ENCODE results near the gene SPINT2. TPM values are rescaled to one million over a fixed set of nuclear protein-coding genes. Genes with fewer than 3 reads are reported as not detected.

Gene SPINT2
- total and polyA plus RNA-seq, 2 of the 13 experiments (the other 11 are each of a cell fraction or from before 2014, with no cell fraction given) = 0.31 to 0.77 TPM

GRCh38 chr19:38304352-38304865, 40.0 kb downstream of the SPINT2 start (continued):
- TF ChIP-seq, protein P1, sequence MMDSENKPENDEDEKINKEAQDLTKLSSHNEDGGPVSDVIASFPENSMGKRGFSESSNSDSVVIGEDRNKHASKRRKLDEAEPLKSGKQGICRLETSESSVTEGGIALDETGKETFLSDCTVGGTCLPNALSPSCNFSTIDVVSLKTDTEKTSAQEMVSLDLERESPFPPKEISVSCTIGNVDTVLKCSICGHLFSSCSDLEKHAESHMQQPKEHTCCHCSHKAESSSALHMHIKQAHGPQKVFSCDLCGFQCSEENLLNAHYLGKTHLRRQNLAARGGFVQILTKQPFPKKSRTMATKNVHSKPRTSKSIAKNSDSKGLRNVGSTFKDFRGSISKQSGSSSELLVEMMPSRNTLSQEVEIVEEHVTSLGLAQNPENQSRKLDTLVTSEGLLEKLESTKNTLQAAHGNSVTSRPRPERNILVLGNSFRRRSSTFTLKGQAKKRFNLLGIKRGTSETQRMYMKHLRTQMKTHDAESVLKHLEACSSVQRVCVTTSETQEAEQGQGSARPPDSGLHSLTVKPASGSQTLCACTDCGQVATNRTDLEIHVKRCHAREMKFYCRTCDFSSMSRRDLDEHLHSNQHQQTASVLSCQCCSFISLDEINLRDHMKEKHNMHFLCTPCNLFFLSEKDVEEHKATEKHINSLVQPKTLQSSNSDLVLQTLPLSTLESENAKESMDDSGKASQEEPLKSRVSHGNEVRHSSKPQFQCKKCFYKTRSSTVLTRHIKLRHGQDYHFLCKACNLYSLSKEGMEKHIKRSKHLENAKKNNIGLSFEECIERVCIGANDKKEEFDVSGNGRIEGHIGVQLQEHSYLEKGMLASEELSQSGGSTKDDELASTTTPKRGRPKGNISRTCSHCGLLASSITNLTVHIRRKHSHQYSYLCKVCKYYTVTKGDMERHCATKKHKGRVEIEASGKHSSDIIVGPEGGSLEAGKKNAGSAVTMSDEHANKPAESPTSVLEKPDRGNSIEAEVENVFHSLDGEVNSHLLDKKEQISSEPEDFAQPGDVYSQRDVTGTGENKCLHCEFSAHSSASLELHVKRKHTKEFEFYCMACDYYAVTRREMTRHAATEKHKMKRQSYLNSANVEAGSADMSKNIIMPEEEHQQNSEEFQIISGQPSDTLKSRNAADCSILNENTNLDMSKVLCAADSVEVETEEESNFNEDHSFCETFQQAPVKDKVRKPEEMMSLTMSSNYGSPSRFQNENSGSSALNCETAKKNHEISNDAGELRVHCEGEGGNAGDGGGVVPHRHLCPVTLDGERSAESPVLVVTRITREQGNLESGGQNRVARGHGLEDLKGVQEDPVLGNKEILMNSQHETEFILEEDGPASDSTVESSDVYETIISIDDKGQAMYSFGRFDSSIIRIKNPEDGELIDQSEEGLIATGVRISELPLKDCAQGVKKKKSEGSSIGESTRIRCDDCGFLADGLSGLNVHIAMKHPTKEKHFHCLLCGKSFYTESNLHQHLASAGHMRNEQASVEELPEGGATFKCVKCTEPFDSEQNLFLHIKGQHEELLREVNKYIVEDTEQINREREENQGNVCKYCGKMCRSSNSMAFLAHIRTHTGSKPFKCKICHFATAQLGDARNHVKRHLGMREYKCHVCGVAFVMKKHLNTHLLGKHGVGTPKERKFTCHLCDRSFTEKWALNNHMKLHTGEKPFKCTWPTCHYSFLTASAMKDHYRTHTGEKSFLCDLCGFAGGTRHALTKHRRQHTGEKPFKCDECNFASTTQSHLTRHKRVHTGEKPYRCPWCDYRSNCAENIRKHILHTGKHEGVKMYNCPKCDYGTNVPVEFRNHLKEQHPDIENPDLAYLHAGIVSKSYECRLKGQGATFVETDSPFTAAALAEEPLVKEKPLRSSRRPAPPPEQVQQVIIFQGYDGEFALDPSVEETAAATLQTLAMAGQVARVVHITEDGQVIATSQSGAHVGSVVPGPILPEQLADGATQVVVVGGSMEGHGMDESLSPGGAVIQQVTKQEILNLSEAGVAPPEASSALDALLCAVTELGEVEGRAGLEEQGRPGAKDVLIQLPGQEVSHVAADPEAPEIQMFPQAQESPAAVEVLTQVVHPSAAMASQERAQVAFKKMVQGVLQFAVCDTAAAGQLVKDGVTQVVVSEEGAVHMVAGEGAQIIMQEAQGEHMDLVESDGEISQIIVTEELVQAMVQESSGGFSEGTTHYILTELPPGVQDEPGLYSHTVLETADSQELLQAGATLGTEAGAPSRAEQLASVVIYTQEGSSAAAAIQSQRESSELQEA (CRISPR knock-in tag; IDR thresholded peaks at IDR 0.05; ENCODE audit: not compliant biosample characterization) = no peak
- TF ChIP-seq, protein P2, sequence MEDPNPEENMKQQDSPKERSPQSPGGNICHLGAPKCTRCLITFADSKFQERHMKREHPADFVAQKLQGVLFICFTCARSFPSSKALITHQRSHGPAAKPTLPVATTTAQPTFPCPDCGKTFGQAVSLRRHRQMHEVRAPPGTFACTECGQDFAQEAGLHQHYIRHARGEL (CRISPR knock-in tag; IDR thresholded peaks at IDR 0.05) = no peak
- TF ChIP-seq PBX2 (CRISPR knock-in tag; IDR thresholded peaks at IDR 0.05) = no peak
- no peak for TF ChIP-seq HNRNPUL1 (IDR thresholded peaks at IDR 0.05; ENCODE audit: low read depth, low read length)
- 0 out of 2 replicates have a peak, but pooled peaks have one; percentile 38 for TF ChIP-seq BATF2 (CRISPR knock-in tag; IDR thresholded peaks at IDR 0.05)
- TF ChIP-seq, protein P3, sequence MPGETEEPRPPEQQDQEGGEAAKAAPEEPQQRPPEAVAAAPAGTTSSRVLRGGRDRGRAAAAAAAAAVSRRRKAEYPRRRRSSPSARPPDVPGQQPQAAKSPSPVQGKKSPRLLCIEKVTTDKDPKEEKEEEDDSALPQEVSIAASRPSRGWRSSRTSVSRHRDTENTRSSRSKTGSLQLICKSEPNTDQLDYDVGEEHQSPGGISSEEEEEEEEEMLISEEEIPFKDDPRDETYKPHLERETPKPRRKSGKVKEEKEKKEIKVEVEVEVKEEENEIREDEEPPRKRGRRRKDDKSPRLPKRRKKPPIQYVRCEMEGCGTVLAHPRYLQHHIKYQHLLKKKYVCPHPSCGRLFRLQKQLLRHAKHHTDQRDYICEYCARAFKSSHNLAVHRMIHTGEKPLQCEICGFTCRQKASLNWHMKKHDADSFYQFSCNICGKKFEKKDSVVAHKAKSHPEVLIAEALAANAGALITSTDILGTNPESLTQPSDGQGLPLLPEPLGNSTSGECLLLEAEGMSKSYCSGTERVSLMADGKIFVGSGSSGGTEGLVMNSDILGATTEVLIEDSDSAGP (CRISPR knock-in tag; IDR thresholded peaks at IDR 0.05; ENCODE audit: borderline replicate concordance) = 0 out of 2 replicates have a peak, but pooled peaks have one; percentile 9
- TF ChIP-seq, protein P4, sequence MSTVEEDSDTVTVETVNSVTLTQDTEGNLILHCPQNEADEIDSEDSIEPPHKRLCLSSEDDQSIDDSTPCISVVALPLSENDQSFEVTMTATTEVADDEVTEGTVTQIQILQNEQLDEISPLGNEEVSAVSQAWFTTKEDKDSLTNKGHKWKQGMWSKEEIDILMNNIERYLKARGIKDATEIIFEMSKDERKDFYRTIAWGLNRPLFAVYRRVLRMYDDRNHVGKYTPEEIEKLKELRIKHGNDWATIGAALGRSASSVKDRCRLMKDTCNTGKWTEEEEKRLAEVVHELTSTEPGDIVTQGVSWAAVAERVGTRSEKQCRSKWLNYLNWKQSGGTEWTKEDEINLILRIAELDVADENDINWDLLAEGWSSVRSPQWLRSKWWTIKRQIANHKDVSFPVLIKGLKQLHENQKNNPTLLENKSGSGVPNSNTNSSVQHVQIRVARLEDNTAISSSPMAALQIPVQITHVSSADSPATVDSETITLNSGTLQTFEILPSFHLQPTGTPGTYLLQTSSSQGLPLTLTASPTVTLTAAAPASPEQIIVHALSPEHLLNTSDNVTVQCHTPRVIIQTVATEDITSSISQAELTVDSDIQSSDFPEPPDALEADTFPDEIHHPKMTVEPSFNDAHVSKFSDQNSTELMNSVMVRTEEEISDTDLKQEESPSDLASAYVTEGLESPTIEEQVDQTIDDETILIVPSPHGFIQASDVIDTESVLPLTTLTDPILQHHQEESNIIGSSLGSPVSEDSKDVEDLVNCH (CRISPR knock-in tag; IDR thresholded peaks at IDR 0.05) = no peak
- TF ChIP-seq ZSCAN22 (CRISPR knock-in tag; IDR thresholded peaks at IDR 0.05) = no peak
- no peak for TF ChIP-seq ZNF749 (CRISPR knock-in tag; IDR thresholded peaks at IDR 0.05; ENCODE audit: borderline replicate concordance)
- TF ChIP-seq ZNF619 (CRISPR knock-in tag; IDR thresholded peaks at IDR 0.05) = no peak
- TF ChIP-seq AGO2 (optimal IDR thresholded peaks at IDR 0.05; ENCODE audit: low read depth, low read length) = peak; percentile 54
- TF ChIP-seq, protein P5, sequence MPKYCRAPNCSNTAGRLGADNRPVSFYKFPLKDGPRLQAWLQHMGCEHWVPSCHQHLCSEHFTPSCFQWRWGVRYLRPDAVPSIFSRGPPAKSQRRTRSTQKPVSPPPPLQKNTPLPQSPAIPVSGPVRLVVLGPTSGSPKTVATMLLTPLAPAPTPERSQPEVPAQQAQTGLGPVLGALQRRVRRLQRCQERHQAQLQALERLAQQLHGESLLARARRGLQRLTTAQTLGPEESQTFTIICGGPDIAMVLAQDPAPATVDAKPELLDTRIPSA (CRISPR knock-in tag; IDR thresholded peaks at IDR 0.05; ENCODE audit: borderline replicate concordance) = no peak
- TF ChIP-seq POLR2G (IDR thresholded peaks at IDR 0.05; ENCODE audit: low read depth, low read length) = no peak
